Islet precursor cell (in vitro differentiated cells): ENCODE data around the gene TMEM125.

ENCODE experiments used
- DNase-seq: peaks from one replicate; pipeline ENCODE4 v3.0.0-alpha.2; 2018

Gene TMEM125

GRCh38 chr1:43247256-43247921, 22.4 kb upstream of the TMEM125 start:
- DNase-seq = no peak

- DNase-seq = no peak
Observed at GRCh38 chr1:43250351-43250761, 19.4 kb upstream of the TMEM125 start.

- no peak for DNase-seq
Observed at GRCh38 chr1:43251024-43251423, 18.8 kb upstream of the TMEM125 start.

GRCh38 chr1:43252225-43252624, 17.6 kb upstream of the TMEM125 start:
- no peak for DNase-seq

- DNase-seq = no peak
Observed at GRCh38 chr1:43253173-43253572, 16.6 kb upstream of the TMEM125 start.

- peak; percentile 26 for DNase-seq
Observed at GRCh38 chr1:43253876-43254275, 15.9 kb upstream of the TMEM125 start.

- DNase-seq = no peak
Observed at GRCh38 chr1:43255438-43256210, 14.2 kb upstream of the TMEM125 start.

GRCh38 chr1:43256675-43257570, 12.9 kb upstream of the TMEM125 start:
- DNase-seq = no peak

GRCh38 chr1:43258370-43258769, 11.4 kb upstream of the TMEM125 start:
- DNase-seq = no peak

GRCh38 chr1:43265431-43265830, 4.4 kb upstream of the TMEM125 start:
- DNase-seq = no peak

- DNase-seq = no peak
Observed at GRCh38 chr1:43266881-43267280, 2.9 kb upstream of the TMEM125 start.

- peak; percentile 52 for DNase-seq
Observed at GRCh38 chr1:43267291-43267805, 2.4 kb upstream of the TMEM125 start.

GRCh38 chr1:43267818-43268425, 1.9 kb upstream of the TMEM125 start:
- peak; percentile 32 for DNase-seq

GRCh38 chr1:43270421-43271095, 775 bp downstream of the TMEM125 start:
- peak; percentile 92 for DNase-seq

GRCh38 chr1:43271186-43272118, 1.7 kb downstream of the TMEM125 start:
- DNase-seq = peak; percentile 68

- peak; percentile 36 for DNase-seq
Observed at GRCh38 chr1:43272161-43272560, 2.4 kb downstream of the TMEM125 start.

GRCh38 chr1:43272576-43273571, 3.1 kb downstream of the TMEM125 start:
- DNase-seq = peak; percentile 45

GRCh38 chr1:43273708-43274107, 3.9 kb downstream of the TMEM125 start:
- peak; percentile 11 for DNase-seq

- peak; percentile 64 for DNase-seq
Observed at GRCh38 chr1:43274125-43274803, 4.5 kb downstream of the TMEM125 start.
